ENCODE results near the gene TUSC2. TPM values are rescaled to one million over a fixed set of nuclear protein-coding genes. Genes with fewer than 3 reads are reported as not detected.

TUSC2 gene
- total RNA-seq, 1 experiment from 2014 or later: 38.3 TPM

GRCh38 chr3:50296721-50297383, 31.2 kb downstream of the TUSC2 start:
- ChIA-PET CTCF (no interaction called here), POLR2A (no interaction called here)
- H3K36me3 ChIP-seq (ENCODE audit: control insufficient read depth, insufficient read depth, low read length): no peaks in the 10 kb centered on the region
- TF ChIP-seq, protein P1, sequence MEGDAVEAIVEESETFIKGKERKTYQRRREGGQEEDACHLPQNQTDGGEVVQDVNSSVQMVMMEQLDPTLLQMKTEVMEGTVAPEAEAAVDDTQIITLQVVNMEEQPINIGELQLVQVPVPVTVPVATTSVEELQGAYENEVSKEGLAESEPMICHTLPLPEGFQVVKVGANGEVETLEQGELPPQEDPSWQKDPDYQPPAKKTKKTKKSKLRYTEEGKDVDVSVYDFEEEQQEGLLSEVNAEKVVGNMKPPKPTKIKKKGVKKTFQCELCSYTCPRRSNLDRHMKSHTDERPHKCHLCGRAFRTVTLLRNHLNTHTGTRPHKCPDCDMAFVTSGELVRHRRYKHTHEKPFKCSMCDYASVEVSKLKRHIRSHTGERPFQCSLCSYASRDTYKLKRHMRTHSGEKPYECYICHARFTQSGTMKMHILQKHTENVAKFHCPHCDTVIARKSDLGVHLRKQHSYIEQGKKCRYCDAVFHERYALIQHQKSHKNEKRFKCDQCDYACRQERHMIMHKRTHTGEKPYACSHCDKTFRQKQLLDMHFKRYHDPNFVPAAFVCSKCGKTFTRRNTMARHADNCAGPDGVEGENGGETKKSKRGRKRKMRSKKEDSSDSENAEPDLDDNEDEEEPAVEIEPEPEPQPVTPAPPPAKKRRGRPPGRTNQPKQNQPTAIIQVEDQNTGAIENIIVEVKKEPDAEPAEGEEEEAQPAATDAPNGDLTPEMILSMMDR (IDR thresholded peaks at IDR 0.05; ENCODE audit: insufficient read depth in 1 of 2, low read depth in 1 of 2, low read length in 1 of 2, severe bottlenecking in 1 of 2, unreplicated experiment in 1 of 2): no peak
- no peaks in the 10 kb centered on the region for H3K27me3 Mint-ChIP-seq (ENCODE audit: insufficient read depth, unreplicated experiment)
- H3K9me3 Mint-ChIP-seq (ENCODE audit: unreplicated experiment): no peaks in the 10 kb centered on the region
- H3K4me1 ChIP-seq: peaks cover 19% of the 10 kb centered on the region
- no peak overlapping the region for H3K4me3 Mint-ChIP-seq (ENCODE audit: unreplicated experiment)
- H3K9me3 ChIP-seq: no peaks in the 10 kb centered on the region
- intact Hi-C loops (cut with micrococcal nuclease; ENCODE audit: unreplicated experiment): no loop called here
- no peak for DNase-seq
- H3K4me3 ChIP-seq (ENCODE audit: low read depth, low read length): no peak overlapping the region
- no TSS peak for BruUV-seq (replicated peaks)
- H3K4me1 Mint-ChIP-seq (ENCODE audit: low read depth, unreplicated experiment): peaks cover 16% of the 10 kb centered on the region
- no peak overlapping the region for H3K27ac Mint-ChIP-seq (ENCODE audit: unreplicated experiment)
- H3K27me3 ChIP-seq (replicated peaks; ENCODE audit: control insufficient read depth, insufficient read depth, low read length): no peaks in the 10 kb centered on the region
- H3K36me3 Mint-ChIP-seq (ENCODE audit: insufficient read depth, unreplicated experiment): peaks cover 19% of the 10 kb centered on the region

DNA sequence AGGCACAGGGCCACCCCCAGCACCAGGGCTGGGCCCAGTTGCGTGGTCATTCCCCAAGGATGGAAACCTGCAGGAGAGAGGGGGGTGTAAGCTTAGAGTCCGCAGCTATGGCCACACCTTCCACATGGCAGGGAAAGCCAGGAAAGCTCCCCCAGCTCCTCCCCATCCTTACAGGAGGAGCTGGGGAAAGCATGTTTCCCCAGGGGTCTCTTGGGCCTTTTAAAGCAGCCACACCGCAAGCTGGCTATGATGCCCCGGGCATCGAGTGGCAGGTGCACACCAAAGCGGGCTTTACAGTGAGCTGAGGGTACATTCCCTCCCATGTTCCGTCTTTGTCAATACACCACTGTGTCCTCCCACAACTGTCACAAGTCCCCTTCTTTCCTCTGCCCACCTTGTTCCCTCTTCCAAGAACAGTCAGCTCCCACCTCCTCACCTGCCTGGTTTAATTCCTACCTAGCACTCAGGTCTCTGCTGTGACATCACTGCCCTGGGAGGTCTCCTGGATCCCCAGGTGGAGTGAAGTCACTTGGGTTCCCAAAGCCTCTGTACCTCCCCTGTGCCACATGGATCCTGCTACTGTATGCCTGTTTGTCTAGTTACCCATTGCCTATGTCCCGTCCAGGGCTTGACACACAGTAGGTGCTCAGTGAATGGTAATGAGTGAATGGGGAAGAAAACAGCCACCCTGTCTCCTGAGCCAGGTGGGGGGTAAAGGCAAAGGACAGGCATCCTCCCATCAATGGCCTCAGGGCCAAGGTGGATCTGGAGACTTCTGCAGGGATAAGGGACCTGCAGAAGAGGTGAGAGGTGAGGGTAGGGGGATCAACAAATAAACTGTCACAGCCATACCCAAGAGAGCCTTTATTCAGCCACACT, 32.2 kb downstream of the TUSC2 start:
- DNase-seq: no peak
- Mint-ChIP-seq H3K4me1 (ENCODE audit: low read depth, unreplicated experiment) (peaks cover 22% of the 10 kb centered on the region), H3K27me3 (ENCODE audit: insufficient read depth, unreplicated experiment) (no peaks in the 10 kb centered on the region), H3K4me3 (ENCODE audit: unreplicated experiment) (no peak overlapping the region), H3K9me3 (ENCODE audit: unreplicated experiment) (no peaks in the 10 kb centered on the region), H3K36me3 (ENCODE audit: insufficient read depth, unreplicated experiment) (peaks cover 28% of the 10 kb centered on the region), H3K27ac (ENCODE audit: unreplicated experiment) (no peak overlapping the region)
- CTCF ChIA-PET: no interaction called here
- no peaks in the 10 kb centered on the region for H3K9me3 ChIP-seq
- POLR2A ChIA-PET: no interaction called here
- intact Hi-C loops (cut with micrococcal nuclease; ENCODE audit: unreplicated experiment): no loop called here
- H3K4me3 ChIP-seq (ENCODE audit: low read depth, low read length): no peak overlapping the region
- H3K4me1 ChIP-seq: peaks cover 19% of the 10 kb centered on the region
- H3K27me3 ChIP-seq (replicated peaks; ENCODE audit: control insufficient read depth, insufficient read depth, low read length): no peaks in the 10 kb centered on the region
- TF ChIP-seq, protein P1 (IDR thresholded peaks at IDR 0.05; ENCODE audit: insufficient read depth in 1 of 2, low read depth in 1 of 2, low read length in 1 of 2, severe bottlenecking in 1 of 2, unreplicated experiment in 1 of 2): no peak
- BruUV-seq (replicated peaks): no TSS peak
- no peaks in the 10 kb centered on the region for H3K36me3 ChIP-seq (ENCODE audit: control insufficient read depth, insufficient read depth, low read length)

DNA sequence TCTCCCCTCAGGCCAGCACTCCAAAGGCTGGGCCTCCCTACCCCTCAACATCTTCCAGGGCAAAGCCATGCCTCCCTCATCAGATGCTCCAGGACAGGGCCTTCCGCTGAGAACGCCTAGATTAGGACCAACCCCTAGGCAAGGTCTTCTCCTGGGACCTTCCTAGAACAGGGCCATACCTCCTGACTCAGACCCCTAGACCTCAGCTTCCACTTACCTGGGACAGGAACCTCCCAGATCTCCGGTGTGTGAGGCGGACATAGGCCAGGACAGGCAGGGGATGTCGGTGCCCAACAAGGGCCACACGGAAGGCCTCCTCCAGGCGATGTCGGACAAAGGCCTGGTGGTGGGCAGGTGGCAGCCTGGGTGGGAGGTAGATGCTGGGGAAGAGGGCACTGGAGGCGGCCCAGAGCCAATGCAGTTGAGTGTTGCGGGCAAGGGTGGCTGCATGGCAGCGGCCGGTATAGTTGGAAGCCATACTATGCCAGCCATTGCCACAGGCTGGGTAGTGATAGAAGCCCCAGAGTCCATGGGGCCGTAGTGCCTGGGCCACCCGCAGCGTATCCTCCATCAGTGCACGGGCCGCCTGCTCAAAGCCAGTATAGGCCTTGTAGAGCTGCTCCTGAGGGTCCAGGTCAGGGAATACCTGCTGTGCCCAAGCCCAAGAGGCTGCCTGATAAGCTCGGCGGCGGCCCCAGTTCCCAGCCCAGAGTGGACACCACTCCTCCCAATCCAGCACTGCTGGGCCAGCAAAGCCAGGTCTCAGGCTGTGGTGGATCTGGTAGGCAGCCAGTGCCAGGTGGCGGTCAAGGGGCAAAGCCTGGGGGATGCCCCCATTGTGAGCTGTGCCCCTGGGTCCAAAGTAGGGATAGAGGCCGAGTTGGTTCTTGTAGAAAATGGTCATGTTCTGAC, 33.3 kb downstream of the TUSC2 start:
- Histone ChIP-seq H3K4me3 (ENCODE audit: low read depth, low read length) (no peak overlapping the region), H3K36me3 (ENCODE audit: control insufficient read depth, insufficient read depth, low read length) (peaks cover 3% of the 10 kb centered on the region; the same call in 1 of the 2 replicates), H3K4me1 (peaks cover 10% of the 10 kb centered on the region), H3K9me3 (no peaks in the 10 kb centered on the region), H3K27me3 (replicated peaks; ENCODE audit: control insufficient read depth, insufficient read depth, low read length) (no peaks in the 10 kb centered on the region)
- intact Hi-C loops (cut with micrococcal nuclease; ENCODE audit: unreplicated experiment): no loop called here
- Mint-ChIP-seq H3K27me3 (ENCODE audit: insufficient read depth, unreplicated experiment) (no peaks in the 10 kb centered on the region), H3K4me3 (ENCODE audit: unreplicated experiment) (no peak overlapping the region), H3K9me3 (ENCODE audit: unreplicated experiment) (no peaks in the 10 kb centered on the region), H3K27ac (ENCODE audit: unreplicated experiment) (no peak overlapping the region), H3K4me1 (ENCODE audit: low read depth, unreplicated experiment) (peaks cover 22% of the 10 kb centered on the region), H3K36me3 (ENCODE audit: insufficient read depth, unreplicated experiment) (peaks cover 29% of the 10 kb centered on the region)
- CTCF ChIA-PET: no interaction called here
- POLR2A ChIA-PET: no interaction called here
- no TSS peak for BruUV-seq (replicated peaks)
- DNase-seq: no peak
- TF ChIP-seq, protein P1 (IDR thresholded peaks at IDR 0.05; ENCODE audit: insufficient read depth in 1 of 2, low read depth in 1 of 2, low read length in 1 of 2, severe bottlenecking in 1 of 2, unreplicated experiment in 1 of 2): no peak
